Karpas-422 (cell line): ENCODE results near the gene C12orf57. TPM values are rescaled to one million over a fixed set of nuclear protein-coding genes. Genes with fewer than 3 reads are reported as not detected.

Source experiments
- DNase-seq: peaks from one replicate; pipeline ENCODE4 v3.0.0-alpha.2; 2015
- H2AFZ ChIP-seq: fragments of 200-600 bp; sonication (generic); 2 replicates; pipeline ENCODE4 v1.6.1; 2014; ENCODE audit warnings: antibody characterized with exemption, low read length, mixed read lengths
- H3K27ac ChIP-seq: fragments of 200-600 bp; sonication (generic); 2 replicates; pipeline ENCODE4 v1.5.1; 2014; ENCODE audit warnings: mild to moderate bottlenecking, low read length, moderate library complexity
- H3K27me3 ChIP-seq: fragments of 200-600 bp; sonication (generic); 2 replicates; pipeline ENCODE4 v1.6.1; 2014; ENCODE audit warnings: low read length, mixed read lengths
- H3K36me3 ChIP-seq: fragments of 200-600 bp; sonication (generic); 2 replicates; pipeline ENCODE4 v1.6.1; 2014; ENCODE audit warnings: low read length, mixed read lengths; ENCODE audit not compliant: insufficient read depth
- H3K4me1 ChIP-seq: fragments of 200-600 bp; sonication (generic); 2 replicates; pipeline ENCODE4 v1.6.1; 2014; ENCODE audit warnings: mild to moderate bottlenecking, low read length, mixed read lengths
- H3K4me2 ChIP-seq: fragments of 200-600 bp; sonication (generic); 2 replicates; pipeline ENCODE4 v1.6.1; 2014; ENCODE audit warnings: low read length, low read depth, mild to moderate bottlenecking; ENCODE audit not compliant: poor library complexity, severe bottlenecking
- H3K4me3 ChIP-seq: fragments of 200-600 bp; sonication (generic); 2 replicates; pipeline ENCODE4 v1.5.1; 2014; ENCODE audit warnings: mild to moderate bottlenecking, antibody characterized with exemption, low read length, mixed read lengths
- H3K79me2 ChIP-seq: fragments of 200-600 bp; sonication (generic); 2 replicates; pipeline ENCODE4 v1.6.1; 2014; ENCODE audit warnings: mild to moderate bottlenecking, low read length, mixed read lengths
- H3K9ac ChIP-seq: fragments of 200-600 bp; sonication (generic); 2 replicates; pipeline ENCODE4 v1.6.0; 2014; ENCODE audit warnings: low read length
- H3K9me2 ChIP-seq: fragments of 200-600 bp; sonication (generic), shearing (Covaris generic); replicated peaks from 2 replicates; pipeline ENCODE4 v1.6.0; 2014; ENCODE audit warnings: mild to moderate bottlenecking, low read length, moderate library complexity; ENCODE audit not compliant: insufficient read depth
- H3K9me3 ChIP-seq: fragments of 300-700, 200-600 bp; sonication (generic); 2 replicates; pipeline ENCODE4 v1.6.1; 2014; ENCODE audit warnings: low read length, mixed read lengths
- H4K20me1 ChIP-seq: fragments of 200-600 bp; sonication (generic); 2 replicates; pipeline ENCODE4 v1.6.1; 2014; ENCODE audit warnings: mild to moderate bottlenecking, antibody characterized with exemption, low read length, low read depth; ENCODE audit not compliant: insufficient read depth
- total RNA-seq: library from RNA; depleted of rRNA; stranded (reverse); fragments of >200 nt; shearing (Covaris generic); gene quantifications from 2 replicates; pipeline ENCODE4 v1.2.3, GENCODE V29; 2014; ENCODE audit warnings: low replicate concordance

The C12orf57 gene
- total RNA-seq, 1 experiment from 2014 or later: 264 TPM

GRCh38 chr12:6952121-6952862, 8.5 kb downstream of the C12orf57 start:
- no peaks in the 10 kb centered on the region for H3K9me2 ChIP-seq
- peaks cover 12% of the 10 kb centered on the region; the same call in 1 of the 2 replicates for H4K20me1 ChIP-seq
- DNase-seq: peak; percentile 70
- no peak overlapping the region for H2AFZ ChIP-seq
- no peaks in the 10 kb centered on the region for H3K27me3 ChIP-seq
- H3K4me1 ChIP-seq: peaks cover 75% of the 10 kb centered on the region
- peak overlapping the region; percentile 100 for H3K9ac ChIP-seq
- peaks cover 25% of the 10 kb centered on the region for H3K36me3 ChIP-seq
- H3K4me2 ChIP-seq: peak overlapping the region; percentile 83
- H3K27ac ChIP-seq: peak overlapping the region; percentile 97
- peak overlapping the region; percentile 96 for H3K4me3 ChIP-seq
- H3K79me2 ChIP-seq: peaks cover 29% of the 10 kb centered on the region
- no peaks in the 10 kb centered on the region for H3K9me3 ChIP-seq

- H3K4me1 ChIP-seq: peaks cover 79% of the 10 kb centered on the region
- H3K9me3 ChIP-seq: no peaks in the 10 kb centered on the region
- peaks cover 17% of the 10 kb centered on the region; the same call in 1 of the 2 replicates for H4K20me1 ChIP-seq
- peak overlapping the region; percentile 96 for H3K4me3 ChIP-seq
- no peaks in the 10 kb centered on the region for H3K9me2 ChIP-seq
- no peak overlapping the region for H2AFZ ChIP-seq
- peak overlapping the region; percentile 83 for H3K4me2 ChIP-seq
- peak overlapping the region; percentile 97 for H3K27ac ChIP-seq
- DNase-seq: peak; percentile 72
- H3K79me2 ChIP-seq: peaks cover 29% of the 10 kb centered on the region
- peak overlapping the region; percentile 100 for H3K9ac ChIP-seq
- peaks cover 29% of the 10 kb centered on the region for H3K36me3 ChIP-seq
- no peaks in the 10 kb centered on the region for H3K27me3 ChIP-seq
Measured at GRCh38 chr12:6952863-6953441, 9.1 kb downstream of the C12orf57 start.

- H3K27me3 ChIP-seq: no peaks in the 10 kb centered on the region
- peak; percentile 95 for DNase-seq
- H3K9me2 ChIP-seq: no peaks in the 10 kb centered on the region
- H4K20me1 ChIP-seq: peaks cover 24% of the 10 kb centered on the region; the same call in 1 of the 2 replicates
- H2AFZ ChIP-seq: no peak overlapping the region
- no peaks in the 10 kb centered on the region for H3K9me3 ChIP-seq
- H3K4me3 ChIP-seq: peak overlapping the region; percentile 96
- peak overlapping the region; percentile 100 for H3K9ac ChIP-seq
- peaks cover 32% of the 10 kb centered on the region for H3K36me3 ChIP-seq
- peaks cover 86% of the 10 kb centered on the region for H3K4me1 ChIP-seq
- peaks cover 29% of the 10 kb centered on the region for H3K79me2 ChIP-seq
- H3K4me2 ChIP-seq: peak overlapping the region; percentile 83
- H3K27ac ChIP-seq: peak overlapping the region; percentile 97
Measured at GRCh38 chr12:6953442-6954315, 9.9 kb downstream of the C12orf57 start.

- DNase-seq: no peak
- Histone ChIP-seq H3K27ac (peak overlapping the region; percentile 97), H3K4me2 (peak overlapping the region; percentile 83), H3K9me2 (no peaks in the 10 kb centered on the region), H3K36me3 (peaks cover 32% of the 10 kb centered on the region), H3K27me3 (no peaks in the 10 kb centered on the region), H3K9me3 (no peaks in the 10 kb centered on the region), H3K4me1 (peaks cover 87% of the 10 kb centered on the region), H3K4me3 (peak overlapping the region; percentile 96; the same call in 1 of the 2 replicates), H2AFZ (no peak overlapping the region), H3K9ac (peak overlapping the region; percentile 100), H4K20me1 (peaks cover 26% of the 10 kb centered on the region; the same call in 1 of the 2 replicates), H3K79me2 (peaks cover 29% of the 10 kb centered on the region)
Measured at GRCh38 chr12:6954316-6955107, 10.7 kb downstream of the C12orf57 start.

GRCh38 chr12:6955108-6956020, 11.5 kb downstream of the C12orf57 start:
- Histone ChIP-seq H3K4me2 (peak overlapping the region; percentile 83), H3K9ac (peak overlapping the region; percentile 100)

GRCh38 chr12:6956021-6956727, 12.4 kb downstream of the C12orf57 start:
- Histone ChIP-seq H3K27me3 (no peaks in the 10 kb centered on the region), H2AFZ (no peak overlapping the region), H3K4me1 (peaks cover 90% of the 10 kb centered on the region), H3K9me3 (no peaks in the 10 kb centered on the region), H3K9me2 (no peaks in the 10 kb centered on the region), H3K9ac (peak overlapping the region; percentile 100), H3K79me2 (peaks cover 28% of the 10 kb centered on the region), H3K4me3 (no peak overlapping the region; the same call in 1 of the 2 replicates), H4K20me1 (peaks cover 26% of the 10 kb centered on the region; the same call in 1 of the 2 replicates), H3K4me2 (peak overlapping the region; percentile 83), H3K36me3 (peaks cover 38% of the 10 kb centered on the region), H3K27ac (peak overlapping the region; percentile 97)
- DNase-seq: no peak

More at GRCh38 chr12:6955108-6956020, 11.5 kb downstream of the C12orf57 start:
- Histone ChIP-seq H3K27ac (peak overlapping the region; percentile 97), H3K9me3 (no peaks in the 10 kb centered on the region), H4K20me1 (peaks cover 26% of the 10 kb centered on the region; the same call in 1 of the 2 replicates), H3K27me3 (no peaks in the 10 kb centered on the region), H3K79me2 (peaks cover 29% of the 10 kb centered on the region), H2AFZ (no peak overlapping the region), H3K4me3 (peak overlapping the region; percentile 96; the same call in 1 of the 2 replicates), H3K9me2 (no peaks in the 10 kb centered on the region), H3K36me3 (peaks cover 35% of the 10 kb centered on the region), H3K4me1 (peaks cover 89% of the 10 kb centered on the region)
- DNase-seq: no peak
